SK-N-MC (cell line): ENCODE data around the gene CCDC69.

ENCODE experiments used
- EZH2 ChIP-seq: fragments of 200-600 bp; sonication (generic); IDR thresholded peaks from one replicate; pipeline ENCODE4 v1.6.1; 2017; ENCODE audit warnings: antibody characterized with exemption
- POLR2AphosphoS5 ChIP-seq: IDR thresholded peaks from 2 replicates; pipeline ENCODE4 v1.6.1; 2012; ENCODE audit warnings: mild to moderate bottlenecking, low read depth, low read length, borderline replicate concordance

DNA sequence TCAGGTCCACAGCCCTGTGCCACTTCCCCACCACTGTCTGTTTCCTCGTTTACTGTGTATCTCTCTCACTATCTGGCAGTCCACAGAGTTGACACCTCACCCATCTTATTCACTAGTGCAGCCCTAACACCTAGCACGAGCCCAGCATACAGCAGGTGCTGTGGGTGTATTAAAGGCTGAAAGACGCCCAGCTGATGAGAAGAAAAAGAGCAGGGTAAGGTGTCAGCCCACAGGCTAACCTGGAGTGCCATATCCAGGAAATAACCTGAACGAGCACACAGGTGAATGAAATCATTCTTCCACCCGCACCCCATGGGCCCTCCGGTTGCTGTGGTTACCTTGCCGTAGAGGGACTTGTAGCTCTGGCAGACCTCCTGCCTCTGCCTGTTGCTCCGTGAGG, 84.9 kb downstream of the CCDC69 start:
- TF ChIP-seq EZH2 (no peak), POLR2AphosphoS5 (no peak)
